Trophoblast cell (in vitro differentiated cells and primary cell): ENCODE results near the gene ALS2.
"Not testable (repeated sequence)": the region's sequence is repeated elsewhere in the genome, so short reads cannot be mapped to it uniquely, and the experiment has no call there.

Source experiments
- DNase-seq, 2 donors: peaks; one replicate each; pipeline ENCODE4 v3.0.0-alpha.2; 2016
- H2AFZ ChIP-seq: 2 replicates; pipeline ENCODE4 v1.6.1; 2013; ENCODE audit warnings: low read length, moderate library complexity, mild to moderate bottlenecking; ENCODE audit not compliant: insufficient read depth, poor library complexity
- H2AK5ac ChIP-seq: 2 replicates; pipeline ENCODE4 v1.6.1; 2013; ENCODE audit warnings: mild to moderate bottlenecking, low read length
- H2BK120ac ChIP-seq: 2 replicates; pipeline ENCODE4 v1.6.1; 2013; ENCODE audit warnings: low read length, mild to moderate bottlenecking, moderate library complexity; ENCODE audit not compliant: insufficient read depth, poor library complexity
- H2BK12ac ChIP-seq: 2 replicates; pipeline ENCODE4 v1.6.1; 2013; ENCODE audit warnings: mild to moderate bottlenecking, low read length, moderate library complexity
- H2BK5ac ChIP-seq: 2 replicates; pipeline ENCODE4 v1.6.1; 2013; ENCODE audit warnings: low read length, low read depth, moderate library complexity, mild to moderate bottlenecking; ENCODE audit not compliant: poor library complexity
- H3K14ac ChIP-seq: 2 replicates; pipeline ENCODE4 v1.6.1; 2013; ENCODE audit warnings: mild to moderate bottlenecking, low read length
- H3K18ac ChIP-seq: 2 replicates; pipeline ENCODE4 v1.6.1; 2013; ENCODE audit warnings: mild to moderate bottlenecking, low read length
- H3K23ac ChIP-seq: 2 replicates; pipeline ENCODE4 v1.6.1; 2013; ENCODE audit warnings: low read length
- H3K27ac ChIP-seq: 2 replicates; pipeline ENCODE4 v1.5.1; 2013; ENCODE audit warnings: low read depth, mild to moderate bottlenecking, inconsistent platforms, low read length, moderate library complexity
- H3K27me3 ChIP-seq: 2 replicates; pipeline ENCODE4 v1.6.1; 2013; ENCODE audit warnings: inconsistent platforms, mild to moderate bottlenecking, low read length, moderate library complexity; ENCODE audit not compliant: insufficient read depth
- H3K36me3 ChIP-seq, 2 experiments: 1 replicate in 1 of 2; 2 replicates in 1 of 2; pipeline ENCODE4 v1.6.1; 2013; ENCODE audit warnings: low read length in 2 of 2, mild to moderate bottlenecking in 2 of 2, moderate library complexity in 1 of 2; ENCODE audit not compliant: insufficient read depth in 2 of 2, control insufficient read depth in 1 of 2
- H3K4ac ChIP-seq: 2 replicates; pipeline ENCODE4 v1.6.1; 2013; ENCODE audit warnings: low read depth, mild to moderate bottlenecking, low read length, moderate library complexity
- H3K4me1 ChIP-seq, 2 experiments: 1 replicate in 1 of 2; 2 replicates in 1 of 2; pipeline ENCODE4 v1.6.1; 2013; ENCODE audit warnings: low read length in 2 of 2, mild to moderate bottlenecking in 2 of 2, moderate library complexity in 1 of 2; ENCODE audit not compliant: insufficient read depth in 2 of 2, control insufficient read depth in 1 of 2
- H3K4me2 ChIP-seq: 2 replicates; pipeline ENCODE4 v1.6.1; 2013; ENCODE audit warnings: inconsistent platforms, mild to moderate bottlenecking, low read length, moderate library complexity
- H3K4me3 ChIP-seq: 2 replicates; pipeline ENCODE4 v1.5.1; 2013; ENCODE audit warnings: mild to moderate bottlenecking, low read depth, low read length, inconsistent platforms
- H3K79me1 ChIP-seq: one replicate; pipeline ENCODE4 v1.6.1; 2013; ENCODE audit warnings: low read length
- H3K79me2 ChIP-seq: 2 replicates; pipeline ENCODE4 v1.6.1; 2013; ENCODE audit warnings: low read length, mild to moderate bottlenecking; ENCODE audit not compliant: control insufficient read depth, insufficient read depth, poor library complexity
- H3K9ac ChIP-seq: 2 replicates; pipeline ENCODE4 v1.6.1; 2013; ENCODE audit warnings: mild to moderate bottlenecking, low read length
- H3K9me3 ChIP-seq: 2 replicates; pipeline ENCODE4 v1.6.1; 2013; ENCODE audit warnings: low read depth, mild to moderate bottlenecking, control low read depth, inconsistent platforms, low read length; ENCODE audit not compliant: insufficient read depth
- H4K12ac ChIP-seq: 2 replicates; pipeline ENCODE4 v1.6.1; 2013; ENCODE audit warnings: low read depth, mild to moderate bottlenecking, low read length, moderate library complexity
- H4K8ac ChIP-seq: 2 replicates; pipeline ENCODE4 v1.6.1; 2013; ENCODE audit warnings: low read depth, mild to moderate bottlenecking, low read length, moderate library complexity
- H4K91ac ChIP-seq: one replicate; pipeline ENCODE4 v1.6.1; 2013; ENCODE audit warnings: low read depth, mild to moderate bottlenecking, low read length, moderate library complexity
- WGBS: extraction: QIAGEN DNeasy Blood & Tissue Kit; methylation state at CpG from one replicate; pipeline ENCODE4 v1.1.7; 2013; ENCODE audit warnings: missing lambda C conversion rate; ENCODE audit not compliant: insufficient read length, insufficient coverage; ENCODE audit errors: extremely low coverage; 5-methylcytosine and 5-hydroxymethylcytosine counted together

The ALS2 gene

DNA sequence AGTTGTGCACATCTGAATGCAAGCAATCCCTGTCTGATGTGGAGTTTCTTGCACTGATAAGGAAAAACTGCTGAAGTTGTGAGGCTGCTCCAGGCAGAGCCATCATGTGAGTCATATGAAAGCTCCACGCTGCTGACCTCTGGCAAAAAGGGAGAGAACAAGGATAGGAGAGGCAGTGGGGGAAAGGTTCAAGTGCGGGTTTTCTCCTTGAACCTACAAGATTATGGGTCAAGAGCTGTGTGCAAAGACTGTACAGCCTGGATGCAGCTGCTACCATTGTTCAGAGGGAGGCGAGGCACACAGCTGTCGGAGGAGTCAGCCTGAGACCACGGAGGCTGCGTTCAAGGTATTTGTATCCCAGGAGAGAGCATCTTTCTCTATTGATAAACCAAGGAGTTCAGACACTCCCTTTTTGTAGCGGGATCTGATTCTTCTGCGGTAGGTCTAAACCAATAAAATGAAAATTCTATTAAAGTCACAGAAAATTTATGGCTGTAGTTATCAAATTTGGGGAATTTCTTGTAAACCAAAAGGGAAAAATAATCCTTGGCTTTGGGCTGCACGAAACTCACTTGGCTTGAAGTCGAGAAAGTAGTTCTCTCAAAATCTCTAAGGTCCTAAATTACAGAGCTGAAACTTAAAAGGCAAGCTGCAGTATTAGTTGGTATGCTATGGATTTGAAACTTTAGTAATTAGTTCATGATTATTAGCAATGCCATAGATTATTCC, 25.9 kb upstream of the ALS2 start, which contains the start of gene CDK15:
Gene CDK15 (plus strand): TSS at position 96 of the 729 bp plus-strand sequence. CDS start 128 bp downstream, at position 224.
- Histone ChIP-seq H3K18ac (no peak within 1 kb of the TSS), H4K12ac (no peak within 1 kb of the TSS), H4K8ac (no peak within 1 kb of the TSS), H2AK5ac (no peak within 1 kb of the TSS), H3K27ac (no peak within 1 kb of the TSS), H3K4me3 (no peak within 1 kb of the TSS), H3K79me2 (no peaks in the 10 kb centered on the region), H2AFZ (no peak within 1 kb of the TSS), H2BK120ac (no peak within 1 kb of the TSS), H3K4me2 (no peak within 1 kb of the TSS), H3K9ac (no peak within 1 kb of the TSS), H4K91ac (no peak within 1 kb of the TSS), H3K79me1 (no peaks in the 10 kb centered on the region), H3K36me3 (no peaks in the 10 kb centered on the region), H2BK12ac (no peak within 1 kb of the TSS), H3K27me3 (no peaks in the 10 kb centered on the region), H3K14ac (no peak within 1 kb of the TSS), H3K4ac (no peak within 1 kb of the TSS), H3K23ac (no peak within 1 kb of the TSS), H3K4me1 (peaks cover 6 to 14% of the 10 kb centered on the region in 2 experiments), H3K9me3 (no peaks in the 10 kb centered on the region), H2BK5ac (no peak within 1 kb of the TSS)
- no CpG with 5 or more reads among the region's 10 CpGs for WGBS
- peak in 1 of 2 donors; percentile 48 for DNase-seq

DNA sequence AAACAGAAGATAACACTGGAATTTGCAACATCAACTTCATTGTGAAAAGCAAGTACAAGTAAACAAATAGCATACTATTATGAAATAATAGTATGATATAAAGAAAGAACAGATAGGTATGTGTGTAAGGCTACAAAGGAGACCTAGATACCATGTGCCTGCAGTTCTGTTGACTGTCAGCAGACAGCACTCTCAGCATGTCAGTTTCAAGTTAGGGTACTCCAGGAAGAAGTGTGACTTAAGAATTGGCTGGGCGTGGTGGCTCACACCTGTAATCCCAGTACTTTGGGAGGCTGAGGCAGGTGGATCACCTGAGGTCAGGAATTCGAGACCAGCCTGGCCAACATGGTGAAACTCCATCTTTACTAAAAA, 18.2 kb upstream of the ALS2 start:
- DNase-seq, H2BK5ac ChIP-seq, H2BK12ac ChIP-seq, H4K91ac ChIP-seq, H3K18ac ChIP-seq, H3K4me1 ChIP-seq, H2BK120ac ChIP-seq, H3K9me3 ChIP-seq, H3K27ac ChIP-seq, H3K23ac ChIP-seq, H2AFZ ChIP-seq, H3K4me2 ChIP-seq, H3K36me3 ChIP-seq, H4K12ac ChIP-seq, H3K4ac ChIP-seq, H4K8ac ChIP-seq, H3K27me3 ChIP-seq, H3K4me3 ChIP-seq, H3K14ac ChIP-seq, H3K79me2 ChIP-seq, H3K9ac ChIP-seq, H2AK5ac ChIP-seq, H3K79me1 ChIP-seq: not testable (repeated sequence)
- no CpG with 5 or more reads among the region's 2 CpGs for WGBS

DNA sequence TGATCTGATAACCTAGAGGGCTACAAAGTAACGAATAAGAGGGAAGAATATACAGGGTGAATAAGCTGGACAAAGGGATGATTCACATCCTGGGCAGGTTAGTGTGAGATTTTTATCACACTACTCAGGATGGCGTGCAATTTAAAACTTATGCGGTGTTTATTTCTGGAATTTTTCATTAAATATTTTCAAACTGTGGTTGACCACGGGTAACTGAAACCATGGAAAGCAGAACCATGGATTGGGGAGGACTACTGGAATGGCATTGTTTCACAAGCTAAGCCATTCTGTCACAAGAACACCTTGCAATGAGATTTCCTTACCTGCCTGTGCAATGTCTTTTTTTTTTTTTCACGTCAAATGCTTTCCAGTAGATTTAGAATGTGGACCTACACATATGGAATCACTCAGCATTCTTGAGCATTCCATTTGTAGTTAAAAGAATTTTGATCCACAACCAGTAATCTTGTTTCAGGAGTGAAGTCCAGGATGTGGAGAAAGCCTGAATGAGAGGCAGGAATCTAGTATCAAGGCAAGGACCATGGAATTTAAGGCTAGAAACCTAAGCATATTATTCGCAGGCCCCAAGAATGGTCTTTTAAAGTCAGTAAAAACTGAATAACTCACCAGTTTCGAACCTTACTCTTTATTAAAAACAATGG, 17.6 kb upstream of the ALS2 start:
- H2AFZ ChIP-seq, result no peak overlapping the region
- no peak overlapping the region for H2AK5ac ChIP-seq
- no peak overlapping the region for H2BK12ac ChIP-seq
- H3K18ac ChIP-seq, result no peak overlapping the region
- H4K12ac ChIP-seq, result no peak overlapping the region
- no peaks in the 10 kb centered on the region for H3K9me3 ChIP-seq
- no peak overlapping the region for H4K91ac ChIP-seq
- no peak overlapping the region for H3K4me3 ChIP-seq
- no peaks in the 10 kb centered on the region for H3K27me3 ChIP-seq
- H3K4me1 ChIP-seq, result peaks cover 0 to 5% of the 10 kb centered on the region in 2 experiments
- no peaks in the 10 kb centered on the region for H3K79me1 ChIP-seq
- H3K36me3 ChIP-seq, result no peaks in the 10 kb centered on the region
- DNase-seq, result peak; percentile 34 to 76
- H2BK5ac ChIP-seq, result no peak overlapping the region
- no peak overlapping the region for H3K4me2 ChIP-seq
- WGBS, result no CpG with 5 or more reads among the region's 7 CpGs
- H3K4ac ChIP-seq, result no peak overlapping the region
- H2BK120ac ChIP-seq, result no peak overlapping the region
- H4K8ac ChIP-seq, result no peak overlapping the region
- no peaks in the 10 kb centered on the region for H3K79me2 ChIP-seq
- no peak overlapping the region for H3K9ac ChIP-seq
- H3K23ac ChIP-seq, result no peak overlapping the region
- no peak overlapping the region for H3K14ac ChIP-seq
- no peak overlapping the region for H3K27ac ChIP-seq

DNA sequence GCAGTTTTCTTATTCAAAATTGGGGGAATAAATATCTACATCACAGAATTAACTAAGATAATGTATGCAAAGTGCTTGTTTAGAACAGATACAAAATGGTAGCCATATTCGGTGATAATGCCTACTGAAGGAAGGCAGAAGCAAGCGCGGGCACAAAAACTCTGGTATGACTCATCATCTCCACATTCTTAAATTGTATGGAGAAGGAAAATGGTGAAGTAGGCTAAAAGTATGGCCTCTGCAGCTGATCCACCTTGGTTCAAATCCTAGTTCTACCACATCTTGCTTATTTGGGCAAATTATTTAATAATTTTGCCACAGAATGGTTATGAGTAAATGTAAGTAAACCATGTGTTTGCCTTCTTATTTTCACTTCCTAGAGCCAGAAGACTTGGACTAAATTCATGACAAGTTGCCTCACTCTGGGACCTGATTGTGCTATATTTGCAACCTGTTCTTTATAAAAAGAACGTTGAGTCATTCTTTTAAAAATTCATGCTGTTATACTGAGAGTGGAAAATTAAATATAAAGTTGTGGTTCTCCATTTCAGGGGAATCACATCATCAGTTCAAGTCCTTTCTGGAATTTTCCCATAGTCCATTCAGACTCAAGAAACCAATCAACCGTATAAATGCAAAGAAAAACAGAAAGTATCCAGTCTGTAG, 16.6 kb upstream of the ALS2 start:
- H4K8ac ChIP-seq, result no peak overlapping the region
- no peak overlapping the region for H3K18ac ChIP-seq
- no peaks in the 10 kb centered on the region for H3K36me3 ChIP-seq
- no CpG with 5 or more reads among the region's 5 CpGs for WGBS
- no peak overlapping the region for H2BK5ac ChIP-seq
- H2AK5ac ChIP-seq, result no peak overlapping the region
- H3K23ac ChIP-seq, result no peak overlapping the region
- no peak overlapping the region for H2BK120ac ChIP-seq
- H3K4me3 ChIP-seq, result no peak overlapping the region
- H3K9ac ChIP-seq, result no peak overlapping the region
- H3K27ac ChIP-seq, result no peak overlapping the region
- DNase-seq, result peak in 1 of 2 donors; percentile 16
- H3K27me3 ChIP-seq, result no peaks in the 10 kb centered on the region
- H3K4me1 ChIP-seq, result peaks cover 0 to 5% of the 10 kb centered on the region in 2 experiments
- no peak overlapping the region for H2BK12ac ChIP-seq
- H3K4me2 ChIP-seq, result no peak overlapping the region
- H3K4ac ChIP-seq, result no peak overlapping the region
- H4K12ac ChIP-seq, result no peak overlapping the region
- no peaks in the 10 kb centered on the region for H3K79me2 ChIP-seq
- H3K14ac ChIP-seq, result no peak overlapping the region
- no peak overlapping the region for H2AFZ ChIP-seq
- no peaks in the 10 kb centered on the region for H3K9me3 ChIP-seq
- H3K79me1 ChIP-seq, result no peaks in the 10 kb centered on the region
- H4K91ac ChIP-seq, result no peak overlapping the region
